Endothelial cell of umbilical vein (primary cell): ENCODE results near the gene SEMA3G. TPM values are rescaled to one million over a fixed set of nuclear protein-coding genes. Genes with fewer than 3 reads are reported as not detected.

Source experiments
- BruUV-seq: library from RNA; stranded (reverse); fragments of 400-500 nt; replicated peaks from 2 replicates; lab custom pipeline; 2021; lab: Mats Ljungman, UMichigan
- CTCF ChIA-PET: fragments of 300-600, 350-600 bp; sonication (Branson Sonifier 250); formaldehyde crosslinking; loops from one replicate; lab custom pipeline; 2021; ENCODE audit warnings: antibody characterized with exemption, inconsistent platforms; lab: Charles Lee
- POLR2A ChIA-PET: fragments of 300-600, 350-600 bp; sonication (Branson Sonifier 250); formaldehyde crosslinking; loops from one replicate; lab custom pipeline; 2021; ENCODE audit warnings: antibody characterized with exemption, inconsistent platforms; lab: Charles Lee
- DNase-seq: peaks from one replicate; pipeline ENCODE4 v3.0.0-alpha.2; 2011; ENCODE audit warnings: low read depth, low spot score
- FAIRE-seq: peaks from 2 replicates; lab custom pipeline; 2011; peaks lifted over from hg19 to GRCh38; lab: Jason Lieb, UNC
- H2AFZ ChIP-seq: 2 replicates; pipeline ENCODE4 v1.6.0; 2012; ENCODE audit warnings: low read depth, low read length, control low read depth, inconsistent platforms
- H3K27ac ChIP-seq: 2 replicates; pipeline ENCODE4 v1.5.1; 2011; ENCODE audit warnings: low read depth, mild to moderate bottlenecking, control low read depth, low read length, moderate library complexity; ENCODE audit not compliant: insufficient read depth
- H3K27me3 ChIP-seq, 2 experiments: 2 replicates each; pipeline versions ENCODE4 v1.6.0 to v1.6.1; 2011; ENCODE audit warnings: low read length in 2 of 2, mixed read lengths in 1 of 2; ENCODE audit not compliant: control insufficient read depth in 2 of 2, insufficient read depth in 2 of 2
- H3K36me3 ChIP-seq, 2 experiments: 2 replicates in 1 of 2; 3 replicates in 1 of 2; pipeline ENCODE4 v1.5.1; 2011; ENCODE audit warnings: low read length in 2 of 2, mild to moderate bottlenecking in 1 of 2, moderate library complexity in 1 of 2; ENCODE audit not compliant: control insufficient read depth in 2 of 2, insufficient read depth in 2 of 2; ENCODE audit errors: extremely low read depth in 1 of 2
- H3K4me1 ChIP-seq: 3 replicates; pipeline ENCODE4 v1.5.1; 2011; ENCODE audit warnings: mild to moderate bottlenecking, low read length; ENCODE audit not compliant: control insufficient read depth, insufficient read depth; ENCODE audit errors: extremely low read depth
- H3K4me2 ChIP-seq: 2 replicates; pipeline ENCODE4 v1.6.1; 2011; ENCODE audit warnings: low read length, control low read depth, mixed read lengths; ENCODE audit not compliant: insufficient read depth
- H3K4me3 ChIP-seq, 3 experiments: fragments of 200-600 bp in 1 of 3; sonication (generic), shearing (Covaris generic) in 1 of 3; replicated peaks in 1 of 3; 2 replicates each; pipeline ENCODE4 v1.5.1; 2011 to 2016; ENCODE audit warnings: control low read depth in 3 of 3, low read length in 3 of 3, mild to moderate bottlenecking in 2 of 3, inconsistent platforms in 1 of 3, low read depth in 1 of 3, moderate library complexity in 1 of 3; ENCODE audit not compliant: insufficient read depth in 1 of 3
- H3K79me2 ChIP-seq: 2 replicates; pipeline ENCODE4 v1.6.0; 2012; ENCODE audit warnings: low read length, inconsistent platforms; ENCODE audit not compliant: control insufficient read depth, insufficient read depth
- H3K9ac ChIP-seq: replicated peaks from 2 replicates; pipeline ENCODE3; 2011; ENCODE audit warnings: low read length, control low read depth; ENCODE audit not compliant: insufficient read depth; ENCODE audit errors: extremely low read depth
- H3K9me1 ChIP-seq: replicated peaks from 3 replicates; pipeline ENCODE4 v1.6.0; 2011; ENCODE audit warnings: mild to moderate bottlenecking, low read length; ENCODE audit not compliant: control insufficient read depth, insufficient read depth; ENCODE audit errors: extremely low read depth
- H3K9me3 ChIP-seq: replicated peaks from 2 replicates; pipeline ENCODE4 v1.5.1; 2012; ENCODE audit warnings: low read length, inconsistent platforms; ENCODE audit not compliant: control insufficient read depth, insufficient read depth
- H4K20me1 ChIP-seq: replicated peaks from 2 replicates; pipeline ENCODE3; 2011; ENCODE audit warnings: mild to moderate bottlenecking, low read length; ENCODE audit not compliant: control insufficient read depth, insufficient read depth; ENCODE audit errors: extremely low read depth
- EZH2 ChIP-seq: IDR thresholded peaks from 2 replicates; pipeline ENCODE4 v1.6.1; 2012; ENCODE audit warnings: borderline replicate concordance, low read depth, mild to moderate bottlenecking, moderate library complexity, low read length, inconsistent platforms; ENCODE audit not compliant: severe bottlenecking
- GATA2 ChIP-seq: IDR thresholded peaks from 2 replicates; pipeline ENCODE4 v1.7.0; 2011; ENCODE audit warnings: low read depth, mild to moderate bottlenecking, moderate library complexity, mixed read lengths, low read length; ENCODE audit not compliant: insufficient read length, insufficient read depth
- JUN ChIP-seq: IDR thresholded peaks from 2 replicates; pipeline ENCODE4 v1.6.1; 2011; ENCODE audit warnings: borderline replicate concordance, low read depth; ENCODE audit not compliant: insufficient read length, insufficient read depth
- MAX ChIP-seq: IDR thresholded peaks from 2 replicates; pipeline ENCODE4 v1.6.1; 2011; ENCODE audit not compliant: insufficient read depth, insufficient read length
- MYC ChIP-seq: IDR thresholded peaks from one replicate; pipeline ENCODE4 v1.6.1; 2011; ENCODE audit warnings: mild to moderate bottlenecking, low read depth, low read length
- POLR2A ChIP-seq: IDR thresholded peaks from 2 replicates; pipeline ENCODE4 v1.6.1; 2012; ENCODE audit warnings: low read depth, mild to moderate bottlenecking, control low read depth, low read length
- POLR2AphosphoS5 ChIP-seq: IDR thresholded peaks from 2 replicates; pipeline ENCODE4 v1.6.1; 2012; ENCODE audit warnings: low read depth, mild to moderate bottlenecking, control low read depth, low read length, moderate library complexity; ENCODE audit not compliant: insufficient read depth
- dilution Hi-C: fragments of 300-500 bp; cut with MboI; formaldehyde crosslinking; loops from one replicate; pipeline ENCODE4 v1.15.0; 2019; ENCODE audit warnings: low sequenced_read_pairs; ENCODE audit not compliant: extremely low pct_ligation_motif_present
- intact Hi-C: fragments of 100-400 bp; cut with micrococcal nuclease; formaldehyde crosslinking; loops from one replicate; pipeline ENCODE4 v1.10.0; 2022
- polyA plus RNA-seq, 4 experiments: library from polyadenylated mRNA; depleted of rRNA in 3 of 4; stranded (reverse) in 3 of 4; unstranded in 1 of 4; fragments of >200 nt; gene quantifications; 2 replicates each; pipeline versions ENCODE4 v1.2.1 to v1.2.3, GENCODE V29; 2011 to 2012; ENCODE audit warnings: missing spikeins in 1 of 4
- total RNA-seq: library from RNA; stranded (reverse); gene quantifications from 2 replicates; pipeline ENCODE4 v1.2.3, GENCODE V29; 2021
- TF ChIP-seq, protein P1 (sequence below), 2 donors: IDR thresholded peaks; 1 replicate in 1 of 2; 2 replicates in 1 of 2; pipeline ENCODE4 v1.5.1; 2011; ENCODE audit warnings: low read length in 2 of 2, mild to moderate bottlenecking in 2 of 2, moderate library complexity in 2 of 2, control low read depth in 1 of 2, inconsistent platforms in 1 of 2, low read depth in 1 of 2; ENCODE audit not compliant: insufficient read depth in 1 of 2; ENCODE audit errors: extremely low read depth in 1 of 2

Gene SEMA3G
- total and polyA plus RNA-seq, 2 donors (not counting 3 experiments of a cell fraction or from before 2014, with no cell fraction given), result 22.6 to 27.9 TPM

GRCh38 chr3:52470920-52471319 is 26.0 kb upstream of the SEMA3G start:
- no peaks in the 10 kb centered on the region for H3K9me3 ChIP-seq
- POLR2A ChIA-PET, result no interaction called here
- H2AFZ ChIP-seq, result no peak overlapping the region
- no peak overlapping the region for H3K9ac ChIP-seq
- H3K27me3 ChIP-seq, result no peaks in the 10 kb centered on the region
- CTCF ChIA-PET, result interaction anchor here (1.0 to 5.2 kb wide), 11 partner anchors 11 to 189 kb away, joined by 3 to 29 read pairs (median 6); partner anchors contain the start of genes STAB1 and UQCC5
- DNase-seq (no peak), FAIRE-seq (no peak)
- TF ChIP-seq GATA2 (no peak), EZH2 (no peak), JUN (no peak), POLR2AphosphoS5 (no peak), MAX (no peak), MYC (no peak), POLR2A (no peak)
- TF ChIP-seq, protein P1, sequence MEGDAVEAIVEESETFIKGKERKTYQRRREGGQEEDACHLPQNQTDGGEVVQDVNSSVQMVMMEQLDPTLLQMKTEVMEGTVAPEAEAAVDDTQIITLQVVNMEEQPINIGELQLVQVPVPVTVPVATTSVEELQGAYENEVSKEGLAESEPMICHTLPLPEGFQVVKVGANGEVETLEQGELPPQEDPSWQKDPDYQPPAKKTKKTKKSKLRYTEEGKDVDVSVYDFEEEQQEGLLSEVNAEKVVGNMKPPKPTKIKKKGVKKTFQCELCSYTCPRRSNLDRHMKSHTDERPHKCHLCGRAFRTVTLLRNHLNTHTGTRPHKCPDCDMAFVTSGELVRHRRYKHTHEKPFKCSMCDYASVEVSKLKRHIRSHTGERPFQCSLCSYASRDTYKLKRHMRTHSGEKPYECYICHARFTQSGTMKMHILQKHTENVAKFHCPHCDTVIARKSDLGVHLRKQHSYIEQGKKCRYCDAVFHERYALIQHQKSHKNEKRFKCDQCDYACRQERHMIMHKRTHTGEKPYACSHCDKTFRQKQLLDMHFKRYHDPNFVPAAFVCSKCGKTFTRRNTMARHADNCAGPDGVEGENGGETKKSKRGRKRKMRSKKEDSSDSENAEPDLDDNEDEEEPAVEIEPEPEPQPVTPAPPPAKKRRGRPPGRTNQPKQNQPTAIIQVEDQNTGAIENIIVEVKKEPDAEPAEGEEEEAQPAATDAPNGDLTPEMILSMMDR (IDR thresholded peaks at IDR 0.05; ENCODE audit: extremely low read depth in 1 of 2, insufficient read depth in 1 of 2, low read depth in 1 of 2, low read length in 2 of 2), result no peak
- no peak overlapping the region for H3K4me3 ChIP-seq
- H3K4me1 ChIP-seq, result no peaks in the 10 kb centered on the region
- peaks cover 9% of the 10 kb centered on the region for H3K79me2 ChIP-seq
- H3K27ac ChIP-seq, result no peak overlapping the region
- peaks cover 17 to 34% of the 10 kb centered on the region in 2 experiments for H3K36me3 ChIP-seq
- BruUV-seq, result no TSS peak
- H3K4me2 ChIP-seq, result no peak overlapping the region
- H4K20me1 ChIP-seq, result no peaks in the 10 kb centered on the region
- intact Hi-C loops (loop anchor here (10.0 kb wide), 1 partner anchor 214 kb away; the partner anchor contains the start of genes GNL3 and PBRM1), dilution Hi-C loops (no loop called here)
- no peaks in the 10 kb centered on the region for H3K9me1 ChIP-seq
